Progenitor cell of endocrine pancreas (in vitro differentiated cells): ENCODE data around the gene ELOB. TPM values are rescaled to one million over a fixed set of nuclear protein-coding genes. Genes with fewer than 3 reads are reported as not detected.
A peak's percentile ranks its signal among the peaks of the same experiment; 100 is the strongest.

Experiments used
- DNase-seq: peaks from one replicate; pipeline ENCODE4 v3.0.0; 2021; ENCODE audit warnings: low spot score; ENCODE audit not compliant: unreplicated experiment
- H3K27ac Mint-ChIP-seq: 2 replicates; pipeline ENCODE4 v1.8.0; 2021; ENCODE audit warnings: mild to moderate bottlenecking, moderate library complexity, mixed read lengths
- H3K27me3 Mint-ChIP-seq: 2 replicates; pipeline ENCODE4 v1.8.0; 2021; ENCODE audit warnings: mixed read lengths
- H3K36me3 Mint-ChIP-seq: 2 replicates; pipeline ENCODE4 v1.8.0; 2022; ENCODE audit warnings: mixed read lengths; ENCODE audit not compliant: insufficient read depth
- H3K4me1 Mint-ChIP-seq: 2 replicates; pipeline ENCODE4 v1.8.0; 2021; ENCODE audit warnings: low read depth, mixed read lengths
- H3K4me3 Mint-ChIP-seq: 2 replicates; pipeline ENCODE4 v1.8.0; 2021; ENCODE audit warnings: low read depth, mild to moderate bottlenecking, moderate library complexity, mixed read lengths
- H3K9me3 Mint-ChIP-seq: 2 replicates; pipeline ENCODE4 v1.8.0; 2021; ENCODE audit warnings: low read depth, mixed read lengths
- CTCF ChIP-seq: fragments of 200-600 bp; sonication (generic); IDR thresholded peaks from one replicate; pipeline ENCODE4 v1.5.0; 2021; ENCODE audit warnings: antibody characterized with exemption, mild to moderate bottlenecking; ENCODE audit not compliant: unreplicated experiment
- long read RNA-seq: library from polyadenylated mRNA; unstranded; transcript quantifications from one replicate; pipeline ENCODE4 v2.0.0, GENCODE V29; 2020
- total RNA-seq: library from RNA; stranded (reverse); gene quantifications from 2 replicates; pipeline ENCODE4 v1.2.1, GENCODE V29; 2021

The ELOB gene
- 201 and 207 TPM in 2 replicates for total RNA-seq
- long read RNA-seq, transcript ELOB-202 (3 exons, 997 nt) = minor isoform, 7 of 44 reads
- long read RNA-seq, transcript ELOB-203 (4 exons, 991 nt) = major isoform, 35 of 44 reads
- long read RNA-seq, partial matches to known transcripts = 1 of 44 reads
- long read RNA-seq, other reads (novel, unspliced or antisense) = 0 of 44 reads

- peaks cover 17% of the 10 kb centered on the region for H3K4me1 Mint-ChIP-seq
- H3K4me3 Mint-ChIP-seq = peak within 1 kb of the TSS; percentile 93
- no peaks in the 10 kb centered on the region for H3K9me3 Mint-ChIP-seq
- DNase-seq = peak; percentile 80
- H3K27ac Mint-ChIP-seq = peak within 1 kb of the TSS; percentile 99
- no peaks in the 10 kb centered on the region for H3K27me3 Mint-ChIP-seq
- TF ChIP-seq CTCF = no peak
- peaks cover 3% of the 10 kb centered on the region for H3K36me3 Mint-ChIP-seq
Observed at GRCh38 chr16:2777231-2777902, at the start of gene ELOB. TSS of gene ELOB (minus strand) at chr16:2777280. CDS start at chr16:2777239, 41 bp downstream.

- Mint-ChIP-seq H3K9me3 (no peaks in the 10 kb centered on the region), H3K4me3 (no peak overlapping the region), H3K36me3 (no peaks in the 10 kb centered on the region), H3K27me3 (peaks cover 4% of the 10 kb centered on the region), H3K27ac (peak overlapping the region; percentile 20), H3K4me1 (no peaks in the 10 kb centered on the region)
- no peak for DNase-seq
- TF ChIP-seq CTCF = no peak
Observed at GRCh38 chr16:2825906-2826305, 48.8 kb upstream of the ELOB start.

- no peaks in the 10 kb centered on the region for H3K9me3 Mint-ChIP-seq
- no peak overlapping the region for H3K27ac Mint-ChIP-seq
- no peak for TF ChIP-seq CTCF
- H3K4me1 Mint-ChIP-seq = no peaks in the 10 kb centered on the region
- DNase-seq = no peak
- no peak overlapping the region for H3K4me3 Mint-ChIP-seq
- H3K36me3 Mint-ChIP-seq = no peaks in the 10 kb centered on the region
- peaks cover 4% of the 10 kb centered on the region for H3K27me3 Mint-ChIP-seq
Observed at GRCh38 chr16:2825049-2825742, 48.1 kb upstream of the ELOB start.

- H3K27me3 Mint-ChIP-seq = peaks cover 4% of the 10 kb centered on the region
- TF ChIP-seq CTCF = no peak
- DNase-seq = no peak
- H3K36me3 Mint-ChIP-seq = no peaks in the 10 kb centered on the region
- H3K9me3 Mint-ChIP-seq = no peaks in the 10 kb centered on the region
- no peaks in the 10 kb centered on the region for H3K4me1 Mint-ChIP-seq
- no peak overlapping the region for H3K27ac Mint-ChIP-seq
- no peak overlapping the region for H3K4me3 Mint-ChIP-seq
Observed at GRCh38 chr16:2824626-2825025, 47.5 kb upstream of the ELOB start.

- DNase-seq = no peak
- Mint-ChIP-seq H3K27ac (no peak overlapping the region), H3K36me3 (no peaks in the 10 kb centered on the region), H3K4me3 (no peak overlapping the region), H3K9me3 (no peaks in the 10 kb centered on the region), H3K4me1 (no peaks in the 10 kb centered on the region), H3K27me3 (peaks cover 4% of the 10 kb centered on the region)
- no peak for TF ChIP-seq CTCF
Observed at GRCh38 chr16:2822496-2822895, 45.4 kb upstream of the ELOB start.
